Kidney (tissue), 14 donors: ENCODE data around the gene SOBP. TPM values are rescaled to one million over a fixed set of nuclear protein-coding genes. Genes with fewer than 3 reads are reported as not detected.

Experiments used
- DNase-seq, 5 donors: peaks; one replicate each; pipeline ENCODE4 v3.0.0-alpha.2; 2013 to 2020
- FAIRE-seq: peaks from 2 replicates; lab custom pipeline; 2012; peaks lifted over from hg19 to GRCh38; lab: Jason Lieb, UNC
- H3K27ac ChIP-seq, 2 donors: one replicate each; pipeline ENCODE4 v1.7.0; 2013; ENCODE audit warnings: low read depth in 2 of 2, low read length in 2 of 2, inconsistent platforms in 1 of 2
- H3K27me3 ChIP-seq: one replicate; pipeline ENCODE4 v1.7.1; 2013; ENCODE audit warnings: low read length, inconsistent platforms; ENCODE audit not compliant: control insufficient read depth, insufficient read depth
- H3K36me3 ChIP-seq, 3 donors: one replicate each; pipeline versions ENCODE4 v1.7.0 to v1.7.1; 2013; ENCODE audit warnings: low read length in 3 of 3, control low read depth in 1 of 3, inconsistent platforms in 1 of 3; ENCODE audit not compliant: insufficient read depth in 3 of 3, control insufficient read depth in 2 of 3
- H3K4me1 ChIP-seq, 3 donors: one replicate each; pipeline versions ENCODE4 v1.7.0 to v1.7.1; 2013; ENCODE audit warnings: low read length in 3 of 3, inconsistent platforms in 1 of 3, low read depth in 1 of 3; ENCODE audit not compliant: control insufficient read depth in 2 of 3, insufficient read depth in 2 of 3
- H3K4me3 ChIP-seq, 3 donors: one replicate each; pipeline versions ENCODE4 v1.7.0 to v1.8.1; 2013; ENCODE audit warnings: low read length in 3 of 3, control low read depth in 1 of 3, inconsistent platforms in 1 of 3
- H3K9ac ChIP-seq, 3 donors: one replicate each; pipeline versions ENCODE4 v1.7.0 to v1.7.1; 2013; ENCODE audit warnings: low read length in 3 of 3, control low read depth in 1 of 3, inconsistent platforms in 1 of 3
- H3K9me3 ChIP-seq, 3 donors: one replicate each; pipeline versions ENCODE4 v1.7.0 to v1.7.1; 2013; ENCODE audit warnings: low read length in 3 of 3, control low read depth in 1 of 3, inconsistent platforms in 1 of 3; ENCODE audit not compliant: control insufficient read depth in 2 of 3, insufficient read depth in 1 of 3
- intact Hi-C: fragments of 100-400 bp; cut with DNase I; formaldehyde crosslinking; loops from one replicate; pipeline ENCODE4 v1.11.1; 2022
- polyA plus RNA-seq: library from polyadenylated mRNA; stranded (reverse); fragments of 350-450 nt; fragmentation: Illumina TruSeq; extraction: RNeasy Lipid Tissue Mini Kit (QIAGEN cat#74804); gene quantifications from one replicate; pipeline ENCODE4 v1.2.3, GENCODE V29; 2014; ENCODE audit warnings: low read depth, low replicate concordance; ENCODE audit not compliant: insufficient read depth
- total RNA-seq: library from RNA; stranded (reverse); fragmentation: NEBNext Ultra II Directional; extraction: Animal tissue kit (Norgen Biotek cat#: 25700); gene quantifications from one replicate; pipeline ENCODE4 v1.2.1, GENCODE V29; 2021
- TF ChIP-seq, protein P1 (sequence below): IDR thresholded peaks from 3 replicates; pipeline ENCODE4 v1.5.1; 2012; ENCODE audit warnings: mild to moderate bottlenecking, moderate library complexity, borderline replicate concordance; ENCODE audit not compliant: insufficient read depth; ENCODE audit errors: extremely low read depth
- donor health status: control.
- donor health status: control.
- donor health status: control.
- donor health status: control.
- donor health status: control.
- donor health status: DM: yes; HTN: yes; CAD: no.
- donor health status: Normal renal cell carcinoma (clear cell type).

SOBP gene
- total and polyA plus RNA-seq, 2 donors from 2014 or later, result 5.4 to 9.5 TPM

- Histone ChIP-seq H3K9ac (no peak overlapping the region), H3K9me3 (no peaks in the 10 kb centered on the region), H3K36me3 (no peaks in the 10 kb centered on the region), H3K27ac (no peak overlapping the region), H3K4me3 (no peak overlapping the region), H3K4me1 (no peaks in the 10 kb centered on the region), H3K27me3 (no peaks in the 10 kb centered on the region)
- TF ChIP-seq, protein P1, sequence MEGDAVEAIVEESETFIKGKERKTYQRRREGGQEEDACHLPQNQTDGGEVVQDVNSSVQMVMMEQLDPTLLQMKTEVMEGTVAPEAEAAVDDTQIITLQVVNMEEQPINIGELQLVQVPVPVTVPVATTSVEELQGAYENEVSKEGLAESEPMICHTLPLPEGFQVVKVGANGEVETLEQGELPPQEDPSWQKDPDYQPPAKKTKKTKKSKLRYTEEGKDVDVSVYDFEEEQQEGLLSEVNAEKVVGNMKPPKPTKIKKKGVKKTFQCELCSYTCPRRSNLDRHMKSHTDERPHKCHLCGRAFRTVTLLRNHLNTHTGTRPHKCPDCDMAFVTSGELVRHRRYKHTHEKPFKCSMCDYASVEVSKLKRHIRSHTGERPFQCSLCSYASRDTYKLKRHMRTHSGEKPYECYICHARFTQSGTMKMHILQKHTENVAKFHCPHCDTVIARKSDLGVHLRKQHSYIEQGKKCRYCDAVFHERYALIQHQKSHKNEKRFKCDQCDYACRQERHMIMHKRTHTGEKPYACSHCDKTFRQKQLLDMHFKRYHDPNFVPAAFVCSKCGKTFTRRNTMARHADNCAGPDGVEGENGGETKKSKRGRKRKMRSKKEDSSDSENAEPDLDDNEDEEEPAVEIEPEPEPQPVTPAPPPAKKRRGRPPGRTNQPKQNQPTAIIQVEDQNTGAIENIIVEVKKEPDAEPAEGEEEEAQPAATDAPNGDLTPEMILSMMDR, result no peak
- intact Hi-C loops, result no loop called here
- FAIRE-seq (no peak), DNase-seq (peak in 1 of 5 donors; percentile 34)
These were observed 33.3 kb downstream of the SOBP start for GRCh38 chr6:107523054-107523791.

DNA sequence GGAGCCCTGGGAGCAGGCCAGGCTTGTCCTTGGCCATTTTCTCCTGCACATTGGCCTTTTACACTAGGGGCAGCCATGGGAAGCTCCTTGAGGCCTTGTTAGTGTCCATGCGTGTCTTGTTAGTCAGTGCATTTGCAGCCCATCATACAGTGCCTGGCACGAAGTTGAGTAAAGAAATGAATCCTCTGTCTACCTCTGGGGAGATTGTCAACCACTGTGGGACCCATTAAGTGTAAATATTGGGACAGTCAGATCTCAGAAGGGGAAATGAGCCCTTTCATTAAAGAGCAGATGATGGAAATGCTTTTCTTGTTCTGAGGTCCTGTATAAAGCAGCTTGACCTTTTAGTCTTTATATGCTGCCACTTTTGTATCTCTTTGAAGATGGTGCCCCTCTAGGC lies 33.9 kb downstream of the SOBP start:
- intact Hi-C loops, result no loop called here

DNA sequence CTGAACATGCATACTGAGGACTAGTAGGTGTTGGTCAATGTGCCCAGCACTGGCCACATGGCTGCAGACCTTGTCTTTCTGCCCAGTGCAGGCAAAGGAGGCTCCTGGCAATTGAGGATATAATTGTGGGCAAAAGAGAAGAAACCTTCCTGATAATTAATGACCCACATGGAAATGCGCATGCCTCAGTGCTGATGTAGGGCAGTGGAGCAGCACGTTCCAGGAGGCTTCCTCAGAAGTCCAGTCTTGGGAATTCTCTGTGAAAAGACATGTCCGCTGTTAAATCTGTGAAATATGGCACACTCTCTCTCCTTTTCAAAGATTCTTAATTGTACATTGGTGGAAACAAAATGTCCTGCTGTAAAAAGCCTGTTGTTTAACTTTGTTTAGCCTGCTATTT lies 34.7 kb downstream of the SOBP start:
- H3K4me3 ChIP-seq, result no peak overlapping the region
- DNase-seq (peak in 2 of 5 donors; percentile 33 to 51), FAIRE-seq (no peak)
- no peaks in the 10 kb centered on the region for H3K36me3 ChIP-seq
- intact Hi-C loops, result no loop called here
- no peaks in the 10 kb centered on the region for H3K4me1 ChIP-seq
- no peaks in the 10 kb centered on the region for H3K9me3 ChIP-seq
- no peak overlapping the region for H3K27ac ChIP-seq
- no peak overlapping the region for H3K9ac ChIP-seq
- TF ChIP-seq, protein P1, result no peak
- H3K27me3 ChIP-seq, result no peaks in the 10 kb centered on the region

More for the DNA sequence above, 33.9 kb downstream of the SOBP start:
- no peaks in the 10 kb centered on the region for H3K27me3 ChIP-seq
- H3K9me3 ChIP-seq, result no peaks in the 10 kb centered on the region
- FAIRE-seq (no peak), DNase-seq (no peak)
- H3K4me3 ChIP-seq, result no peak overlapping the region
- no peaks in the 10 kb centered on the region for H3K36me3 ChIP-seq
- H3K9ac ChIP-seq, result no peak overlapping the region
- TF ChIP-seq, protein P1, result no peak
- H3K4me1 ChIP-seq, result no peaks in the 10 kb centered on the region
- H3K27ac ChIP-seq, result no peak overlapping the region

- Histone ChIP-seq H3K36me3 (no peaks in the 10 kb centered on the region), H3K9ac (no peak overlapping the region), H3K9me3 (no peaks in the 10 kb centered on the region), H3K27ac (no peak overlapping the region), H3K27me3 (no peaks in the 10 kb centered on the region), H3K4me3 (no peak overlapping the region), H3K4me1 (no peaks in the 10 kb centered on the region)
- TF ChIP-seq, protein P1, result no peak
- DNase-seq (no peak), FAIRE-seq (no peak)
- intact Hi-C loops, result no loop called here
These were observed 42.0 kb downstream of the SOBP start for GRCh38 chr6:107531868-107532267.
